HepG2 (cell line): ENCODE results near the gene CDRT4. TPM values are rescaled to one million over a fixed set of nuclear protein-coding genes. Genes with fewer than 3 reads are reported as not detected.

ENCODE experiments used
- FOXO1 ChIP-seq: sonication (generic); formaldehyde crosslinking; IDR thresholded peaks from 2 replicates; pipeline ENCODE4 v1.4.0; 2020; ENCODE audit warnings: missing genetic modification reagents
- JUNB ChIP-seq: sonication (generic); formaldehyde crosslinking; IDR thresholded peaks from 2 replicates; pipeline ENCODE4 v1.8.0; 2022; ENCODE audit warnings: missing genetic modification reagents, mild to moderate bottlenecking, borderline replicate concordance
- MAFK ChIP-seq, 2 experiments: IDR thresholded peaks in 1 of 2; conservative IDR thresholded peaks in 1 of 2; 2 replicates each; pipeline ENCODE4 v1.6.1; 2011; ENCODE audit warnings: improper control_type of control experiment in 2 of 2, low read length in 2 of 2
- NCOA1 ChIP-seq: sonication (generic); formaldehyde crosslinking; IDR thresholded peaks from 2 replicates; pipeline ENCODE4 v1.9.0; 2021; ENCODE audit warnings: missing genetic modification reagents
- NCOA2 ChIP-seq: sonication (generic); formaldehyde crosslinking; IDR thresholded peaks from 2 replicates; pipeline ENCODE4 v1.8.0; 2022; ENCODE audit warnings: inconsistent platforms
- NFRKB ChIP-seq: fragments of 450-650 bp; IDR thresholded peaks from 2 replicates; pipeline ENCODE4 v1.6.1; 2017
- NR2C2 ChIP-seq: sonication (generic); formaldehyde crosslinking; IDR thresholded peaks from 2 replicates; pipeline ENCODE4 v1.4.0; 2020; ENCODE audit warnings: missing genetic modification reagents, mild to moderate bottlenecking, moderate library complexity, borderline replicate concordance
- PHB2 ChIP-seq: fragments of 450-650 bp; IDR thresholded peaks from 2 replicates; pipeline ENCODE4 v1.6.1; 2018; ENCODE audit not compliant: partially characterized antibody
- PITX1 ChIP-seq: sonication (generic); formaldehyde crosslinking; IDR thresholded peaks from 2 replicates; pipeline ENCODE4 v1.5.1; 2020; ENCODE audit warnings: mild to moderate bottlenecking, missing genetic modification reagents
- PLRG1 ChIP-seq: fragments of 450-650 bp; conservative IDR thresholded peaks from 2 replicates; pipeline ENCODE4 v1.6.1; 2016
- POLR2A ChIP-seq, 2 experiments: IDR thresholded peaks; 2 replicates each; pipeline ENCODE4 v1.6.1; 2011; ENCODE audit warnings: low read depth in 2 of 2, low read length in 2 of 2, mild to moderate bottlenecking in 1 of 2, moderate library complexity in 1 of 2; ENCODE audit not compliant: insufficient read depth in 1 of 2
- PRMT3 ChIP-seq: sonication (generic); formaldehyde crosslinking; IDR thresholded peaks from 2 replicates; pipeline ENCODE4 v1.8.1; 2022; ENCODE audit warnings: low read depth, mild to moderate bottlenecking, moderate library complexity, missing genetic modification reagents, borderline replicate concordance
- TBP ChIP-seq: sonication (generic); formaldehyde crosslinking; IDR thresholded peaks from 2 replicates; pipeline ENCODE4 v1.5.0; 2020; ENCODE audit warnings: missing genetic modification reagents
- ZC3H4 ChIP-seq: sonication (generic); formaldehyde crosslinking; IDR thresholded peaks from 2 replicates; pipeline ENCODE4 v1.4.0; 2020; ENCODE audit warnings: missing genetic modification reagents, borderline replicate concordance
- ZFY ChIP-seq: sonication (generic); formaldehyde crosslinking; IDR thresholded peaks from 2 replicates; pipeline ENCODE4 v1.4.0; 2020; ENCODE audit warnings: missing genetic modification reagents
- ZNF230 ChIP-seq: sonication (generic); formaldehyde crosslinking; IDR thresholded peaks from 2 replicates; pipeline ENCODE4 v1.4.0; 2020; ENCODE audit warnings: mild to moderate bottlenecking, missing genetic modification reagents
- ZNF337 ChIP-seq: sonication (generic); formaldehyde crosslinking; IDR thresholded peaks from 2 replicates; pipeline ENCODE4 v1.5.1; 2020; ENCODE audit warnings: missing genetic modification reagents, low read depth, mild to moderate bottlenecking, borderline replicate concordance
- ZNF431 ChIP-seq: sonication (generic); formaldehyde crosslinking; IDR thresholded peaks from 2 replicates; pipeline ENCODE4 v1.9.0; 2022; ENCODE audit warnings: missing genetic modification reagents, low read depth, mild to moderate bottlenecking, borderline replicate concordance
- ZNF704 ChIP-seq: sonication (generic); formaldehyde crosslinking; IDR thresholded peaks from 2 replicates; pipeline ENCODE4 v1.8.1; 2023; ENCODE audit warnings: mild to moderate bottlenecking, inconsistent platforms, moderate library complexity, missing genetic modification reagents, borderline replicate concordance
- ZNF713 ChIP-seq: sonication (generic); formaldehyde crosslinking; IDR thresholded peaks from 2 replicates; pipeline ENCODE4 v1.4.0; 2020; ENCODE audit warnings: mild to moderate bottlenecking, missing genetic modification reagents
- ZSCAN25 ChIP-seq: sonication (generic); formaldehyde crosslinking; IDR thresholded peaks from 2 replicates; pipeline ENCODE4 v1.8.0; 2022; ENCODE audit warnings: mild to moderate bottlenecking, missing genetic modification reagents
- polyA plus RNA-seq, 8 experiments: library from polyadenylated mRNA; depleted of rRNA in 3 of 8; stranded (reverse) in 7 of 8; unstranded in 1 of 8; fragments of >200 nt; fragmentation: Illumina TruSeq in 4 of 8; extraction: Trizol in 4 of 8; gene quantifications; 2 replicates each; pipeline versions ENCODE4 v1.2.1 to v1.2.3, GENCODE V29; 2011 to 2016; ENCODE audit warnings: low read depth in 4 of 8, missing spikeins in 1 of 8, mixed read lengths in 1 of 8; ENCODE audit not compliant: insufficient read depth in 1 of 8
- total RNA-seq, 5 experiments: library from RNA; depleted of rRNA; stranded (reverse); fragments of >200 nt; fragmentation: Illumina TruSeq; extraction: Trizol; gene quantifications; 2 replicates each; pipeline ENCODE4 v1.2.3, GENCODE V29; 2016; ENCODE audit warnings: low read depth in 1 of 5
- TF ChIP-seq, protein P1 (sequence below): conservative IDR thresholded peaks from 2 replicates; pipeline ENCODE4 v1.6.1; 2018; ENCODE audit warnings: missing genetic modification reagents
- TF ChIP-seq, protein P2 (sequence below): sonication (generic); formaldehyde crosslinking; IDR thresholded peaks from 2 replicates; pipeline ENCODE4 v1.4.0; 2020; ENCODE audit warnings: missing genetic modification reagents
- TF ChIP-seq, protein P3 (sequence below): sonication (generic); formaldehyde crosslinking; conservative IDR thresholded peaks from 2 replicates; pipeline ENCODE4 v1.4.0; 2020; ENCODE audit warnings: mild to moderate bottlenecking, missing genetic modification reagents, moderate library complexity

The CDRT4 gene
- total and polyA plus RNA-seq, 2 of the 13 experiments (the other 11 are each of a cell fraction or from before 2014, with no cell fraction given), result 5.8 to 12.1 TPM

- TF ChIP-seq ZFY (CRISPR knock-in tag) (no peak), PITX1 (CRISPR knock-in tag) (no peak), ZC3H4 (CRISPR knock-in tag) (no peak), ZNF431 (CRISPR knock-in tag) (no peak), PHB2 (no peak), NFRKB (no peak), ZNF337 (0 out of 2 replicates have a peak, but pooled peaks have one; percentile 36), FOXO1 (CRISPR knock-in tag) (peak; percentile 84), MAFK (conservative IDR thresholded peaks at IDR 0.05 in 1 of 2, IDR thresholded peaks at IDR 0.05 in 1 of 2; ENCODE audit: low read length in 2 of 2) (no peak), POLR2A (IDR thresholded peaks at IDR 0.05; ENCODE audit: insufficient read depth in 1 of 2, low read depth in 2 of 2, low read length in 2 of 2) (peak in 1 of 2 experiments; percentile 84; a peak in 2 of 4 replicates), ZNF713 (CRISPR knock-in tag) (no peak), PLRG1 (no peak), NCOA2 (CRISPR knock-in tag) (peak; percentile 78; the same call in 1 of the 2 replicates), NR2C2 (CRISPR knock-in tag) (peak; percentile 47; the same call in 1 of the 2 replicates), PRMT3 (CRISPR knock-in tag) (no peak), JUNB (CRISPR knock-in tag) (no peak), ZNF230 (0 out of 2 replicates have a peak, but pooled peaks have one; percentile 33), ZNF704 (no peak), NCOA1 (CRISPR knock-in tag) (peak; percentile 69; the same call in 1 of the 2 replicates), ZSCAN25 (CRISPR knock-in tag) (0 out of 2 replicates have a peak, but pooled peaks have one; percentile 15), TBP (no peak)
- TF ChIP-seq, protein P1, sequence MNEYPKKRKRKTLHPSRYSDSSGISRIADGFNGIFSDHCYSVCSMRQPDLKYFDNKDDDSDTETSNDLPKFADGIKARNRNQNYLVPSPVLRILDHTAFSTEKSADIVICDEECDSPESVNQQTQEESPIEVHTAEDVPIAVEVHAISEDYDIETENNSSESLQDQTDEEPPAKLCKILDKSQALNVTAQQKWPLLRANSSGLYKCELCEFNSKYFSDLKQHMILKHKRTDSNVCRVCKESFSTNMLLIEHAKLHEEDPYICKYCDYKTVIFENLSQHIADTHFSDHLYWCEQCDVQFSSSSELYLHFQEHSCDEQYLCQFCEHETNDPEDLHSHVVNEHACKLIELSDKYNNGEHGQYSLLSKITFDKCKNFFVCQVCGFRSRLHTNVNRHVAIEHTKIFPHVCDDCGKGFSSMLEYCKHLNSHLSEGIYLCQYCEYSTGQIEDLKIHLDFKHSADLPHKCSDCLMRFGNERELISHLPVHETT (CRISPR knock-in tag), result no peak
- TF ChIP-seq, protein P2, sequence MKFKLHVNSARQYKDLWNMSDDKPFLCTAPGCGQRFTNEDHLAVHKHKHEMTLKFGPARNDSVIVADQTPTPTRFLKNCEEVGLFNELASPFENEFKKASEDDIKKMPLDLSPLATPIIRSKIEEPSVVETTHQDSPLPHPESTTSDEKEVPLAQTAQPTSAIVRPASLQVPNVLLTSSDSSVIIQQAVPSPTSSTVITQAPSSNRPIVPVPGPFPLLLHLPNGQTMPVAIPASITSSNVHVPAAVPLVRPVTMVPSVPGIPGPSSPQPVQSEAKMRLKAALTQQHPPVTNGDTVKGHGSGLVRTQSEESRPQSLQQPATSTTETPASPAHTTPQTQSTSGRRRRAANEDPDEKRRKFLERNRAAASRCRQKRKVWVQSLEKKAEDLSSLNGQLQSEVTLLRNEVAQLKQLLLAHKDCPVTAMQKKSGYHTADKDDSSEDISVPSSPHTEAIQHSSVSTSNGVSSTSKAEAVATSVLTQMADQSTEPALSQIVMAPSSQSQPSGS (CRISPR knock-in tag), result no peak
- TF ChIP-seq, protein P3, sequence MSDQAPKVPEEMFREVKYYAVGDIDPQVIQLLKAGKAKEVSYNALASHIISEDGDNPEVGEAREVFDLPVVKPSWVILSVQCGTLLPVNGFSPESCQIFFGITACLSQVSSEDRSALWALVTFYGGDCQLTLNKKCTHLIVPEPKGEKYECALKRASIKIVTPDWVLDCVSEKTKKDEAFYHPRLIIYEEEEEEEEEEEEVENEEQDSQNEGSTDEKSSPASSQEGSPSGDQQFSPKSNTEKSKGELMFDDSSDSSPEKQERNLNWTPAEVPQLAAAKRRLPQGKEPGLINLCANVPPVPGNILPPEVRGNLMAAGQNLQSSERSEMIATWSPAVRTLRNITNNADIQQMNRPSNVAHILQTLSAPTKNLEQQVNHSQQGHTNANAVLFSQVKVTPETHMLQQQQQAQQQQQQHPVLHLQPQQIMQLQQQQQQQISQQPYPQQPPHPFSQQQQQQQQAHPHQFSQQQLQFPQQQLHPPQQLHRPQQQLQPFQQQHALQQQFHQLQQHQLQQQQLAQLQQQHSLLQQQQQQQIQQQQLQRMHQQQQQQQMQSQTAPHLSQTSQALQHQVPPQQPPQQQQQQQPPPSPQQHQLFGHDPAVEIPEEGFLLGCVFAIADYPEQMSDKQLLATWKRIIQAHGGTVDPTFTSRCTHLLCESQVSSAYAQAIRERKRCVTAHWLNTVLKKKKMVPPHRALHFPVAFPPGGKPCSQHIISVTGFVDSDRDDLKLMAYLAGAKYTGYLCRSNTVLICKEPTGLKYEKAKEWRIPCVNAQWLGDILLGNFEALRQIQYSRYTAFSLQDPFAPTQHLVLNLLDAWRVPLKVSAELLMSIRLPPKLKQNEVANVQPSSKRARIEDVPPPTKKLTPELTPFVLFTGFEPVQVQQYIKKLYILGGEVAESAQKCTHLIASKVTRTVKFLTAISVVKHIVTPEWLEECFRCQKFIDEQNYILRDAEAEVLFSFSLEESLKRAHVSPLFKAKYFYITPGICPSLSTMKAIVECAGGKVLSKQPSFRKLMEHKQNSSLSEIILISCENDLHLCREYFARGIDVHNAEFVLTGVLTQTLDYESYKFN (CRISPR knock-in tag), result peak; percentile 84
These were observed 34.4 kb downstream of the CDRT4 start (continued) for GRCh38 chr17:15432807-15433611.
